ENCODE measurements around the gene FNTB. TPM values are rescaled to one million over a fixed set of nuclear protein-coding genes. Genes with fewer than 3 reads are reported as not detected.

The FNTB gene
- total and polyA plus RNA-seq, 2 of the 13 experiments (the other 11 are each of a cell fraction or from before 2014, with no cell fraction given) = 23.6 to 28.5 TPM

DNA sequence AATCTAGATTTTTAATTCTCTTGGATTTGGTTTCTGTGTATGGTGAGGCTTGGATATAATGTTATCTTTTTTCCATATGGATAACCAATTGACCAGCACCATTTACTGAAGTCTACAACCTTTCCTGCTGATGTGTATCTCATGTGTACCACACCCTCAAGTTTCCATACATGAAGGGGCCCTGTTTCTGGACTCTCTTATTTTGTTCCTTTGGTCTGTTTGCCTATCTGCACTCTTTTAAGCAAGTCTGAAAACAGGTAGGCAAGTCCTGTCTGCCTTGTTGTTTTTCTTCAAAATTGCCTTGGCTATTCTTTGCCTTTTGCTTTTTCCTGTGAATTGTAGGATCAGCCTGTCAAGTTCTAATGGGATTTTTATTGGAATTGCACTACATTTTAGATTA is 71.0 kb downstream of the FNTB start:
- ATAC-seq (no peak), DNase-seq (ENCODE audit: low spot score) (no peak), FAIRE-seq (no peak)
- Histone ChIP-seq H3K36me3 (replicated peaks in 1 of 2; ENCODE audit: control insufficient read depth in 1 of 2, insufficient read depth in 2 of 2, low read length in 2 of 2) (peaks cover 12 to 48% of the 10 kb centered on the region in 2 experiments), H3K9me3 (ENCODE audit: low read length) (no peaks in the 10 kb centered on the region), H2AFZ (ENCODE audit: low read length) (no peak overlapping the region), H3K9ac (ENCODE audit: insufficient read depth, low read depth, low read length) (no peak overlapping the region), H3K4me1 (ENCODE audit: insufficient read depth, low read length) (no peaks in the 10 kb centered on the region), H3K4me3 (replicated peaks in 1 of 3; ENCODE audit: insufficient read depth in 1 of 3, low read depth in 2 of 3, low read length in 3 of 3) (no peak overlapping the region), H3K79me2 (ENCODE audit: insufficient read depth, low read length) (no peaks in the 10 kb centered on the region), H3K27ac (ENCODE audit: extremely low read length, insufficient read depth, low read length) (no peak overlapping the region), H3K27me3 (ENCODE audit: control insufficient read depth in 1 of 2, insufficient read depth in 2 of 2, low read length in 2 of 2) (no peaks in the 10 kb centered on the region), H4K20me1 (ENCODE audit: insufficient read depth, low read length) (no peaks in the 10 kb centered on the region), H3K4me2 (ENCODE audit: low read depth, low read length) (no peak overlapping the region)
- CTCF ChIA-PET (ENCODE audit: low intra/inter-chr PET ratio, low total read pairs) = no interaction called here
- intact Hi-C loops (cut with micrococcal nuclease; ENCODE audit: unreplicated experiment) = no loop called here
- in situ Hi-C loops (cut with HindIII; ENCODE audit: extremely low pct_ligation_motif_present, low pct_unique_long_range_greater_than_20kb) = no loop called here
- no TSS peak for BruUV-seq (replicated peaks)
- POLR2A ChIA-PET = no interaction called here
- TF ChIP-seq SMAD1 (CRISPR knock-in tag; IDR thresholded peaks at IDR 0.05; ENCODE audit: borderline replicate concordance, low read depth) (no peak), RBFOX2 (IDR thresholded peaks at IDR 0.05; ENCODE audit: low read depth, low read length) (no peak), ZBTB3 (CRISPR knock-in tag; IDR thresholded peaks at IDR 0.05; ENCODE audit: borderline replicate concordance, low read depth) (no peak), ZNF432 (CRISPR knock-in tag; IDR thresholded peaks at IDR 0.05; ENCODE audit: borderline replicate concordance) (no peak), TEF (CRISPR knock-in tag; IDR thresholded peaks at IDR 0.05) (no peak), SRSF4 (IDR thresholded peaks at IDR 0.05; ENCODE audit: low read depth, low read length, poor library complexity, severe bottlenecking) (no peak), ZNF224 (CRISPR knock-in tag; IDR thresholded peaks at IDR 0.05) (no peak), ZNF879 (CRISPR knock-in tag; IDR thresholded peaks at IDR 0.05) (no peak)
- TF ChIP-seq, protein P1, sequence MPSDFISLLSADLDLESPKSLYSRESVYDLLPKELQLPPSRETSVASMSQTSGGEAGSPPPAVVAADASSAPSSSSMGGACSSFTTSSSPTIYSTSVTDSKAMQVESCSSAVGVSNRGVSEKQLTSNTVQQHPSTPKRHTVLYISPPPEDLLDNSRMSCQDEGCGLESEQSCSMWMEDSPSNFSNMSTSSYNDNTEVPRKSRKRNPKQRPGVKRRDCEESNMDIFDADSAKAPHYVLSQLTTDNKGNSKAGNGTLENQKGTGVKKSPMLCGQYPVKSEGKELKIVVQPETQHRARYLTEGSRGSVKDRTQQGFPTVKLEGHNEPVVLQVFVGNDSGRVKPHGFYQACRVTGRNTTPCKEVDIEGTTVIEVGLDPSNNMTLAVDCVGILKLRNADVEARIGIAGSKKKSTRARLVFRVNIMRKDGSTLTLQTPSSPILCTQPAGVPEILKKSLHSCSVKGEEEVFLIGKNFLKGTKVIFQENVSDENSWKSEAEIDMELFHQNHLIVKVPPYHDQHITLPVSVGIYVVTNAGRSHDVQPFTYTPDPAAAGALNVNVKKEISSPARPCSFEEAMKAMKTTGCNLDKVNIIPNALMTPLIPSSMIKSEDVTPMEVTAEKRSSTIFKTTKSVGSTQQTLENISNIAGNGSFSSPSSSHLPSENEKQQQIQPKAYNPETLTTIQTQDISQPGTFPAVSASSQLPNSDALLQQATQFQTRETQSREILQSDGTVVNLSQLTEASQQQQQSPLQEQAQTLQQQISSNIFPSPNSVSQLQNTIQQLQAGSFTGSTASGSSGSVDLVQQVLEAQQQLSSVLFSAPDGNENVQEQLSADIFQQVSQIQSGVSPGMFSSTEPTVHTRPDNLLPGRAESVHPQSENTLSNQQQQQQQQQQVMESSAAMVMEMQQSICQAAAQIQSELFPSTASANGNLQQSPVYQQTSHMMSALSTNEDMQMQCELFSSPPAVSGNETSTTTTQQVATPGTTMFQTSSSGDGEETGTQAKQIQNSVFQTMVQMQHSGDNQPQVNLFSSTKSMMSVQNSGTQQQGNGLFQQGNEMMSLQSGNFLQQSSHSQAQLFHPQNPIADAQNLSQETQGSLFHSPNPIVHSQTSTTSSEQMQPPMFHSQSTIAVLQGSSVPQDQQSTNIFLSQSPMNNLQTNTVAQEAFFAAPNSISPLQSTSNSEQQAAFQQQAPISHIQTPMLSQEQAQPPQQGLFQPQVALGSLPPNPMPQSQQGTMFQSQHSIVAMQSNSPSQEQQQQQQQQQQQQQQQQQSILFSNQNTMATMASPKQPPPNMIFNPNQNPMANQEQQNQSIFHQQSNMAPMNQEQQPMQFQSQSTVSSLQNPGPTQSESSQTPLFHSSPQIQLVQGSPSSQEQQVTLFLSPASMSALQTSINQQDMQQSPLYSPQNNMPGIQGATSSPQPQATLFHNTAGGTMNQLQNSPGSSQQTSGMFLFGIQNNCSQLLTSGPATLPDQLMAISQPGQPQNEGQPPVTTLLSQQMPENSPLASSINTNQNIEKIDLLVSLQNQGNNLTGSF (CRISPR knock-in tag; IDR thresholded peaks at IDR 0.05) = no peak
- TF ChIP-seq, protein P2, sequence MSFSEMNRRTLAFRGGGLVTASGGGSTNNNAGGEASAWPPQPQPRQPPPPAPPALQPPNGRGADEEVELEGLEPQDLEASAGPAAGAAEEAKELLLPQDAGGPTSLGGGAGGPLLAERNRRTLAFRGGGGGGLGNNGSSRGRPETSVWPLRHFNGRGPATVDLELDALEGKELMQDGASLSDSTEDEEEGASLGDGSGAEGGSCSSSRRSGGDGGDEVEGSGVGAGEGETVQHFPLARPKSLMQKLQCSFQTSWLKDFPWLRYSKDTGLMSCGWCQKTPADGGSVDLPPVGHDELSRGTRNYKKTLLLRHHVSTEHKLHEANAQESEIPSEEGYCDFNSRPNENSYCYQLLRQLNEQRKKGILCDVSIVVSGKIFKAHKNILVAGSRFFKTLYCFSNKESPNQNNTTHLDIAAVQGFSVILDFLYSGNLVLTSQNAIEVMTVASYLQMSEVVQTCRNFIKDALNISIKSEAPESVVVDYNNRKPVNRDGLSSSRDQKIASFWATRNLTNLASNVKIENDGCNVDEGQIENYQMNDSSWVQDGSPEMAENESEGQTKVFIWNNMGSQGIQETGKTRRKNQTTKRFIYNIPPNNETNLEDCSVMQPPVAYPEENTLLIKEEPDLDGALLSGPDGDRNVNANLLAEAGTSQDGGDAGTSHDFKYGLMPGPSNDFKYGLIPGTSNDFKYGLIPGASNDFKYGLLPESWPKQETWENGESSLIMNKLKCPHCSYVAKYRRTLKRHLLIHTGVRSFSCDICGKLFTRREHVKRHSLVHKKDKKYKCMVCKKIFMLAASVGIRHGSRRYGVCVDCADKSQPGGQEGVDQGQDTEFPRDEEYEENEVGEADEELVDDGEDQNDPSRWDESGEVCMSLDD (CRISPR knock-in tag; IDR thresholded peaks at IDR 0.05; ENCODE audit: borderline replicate concordance) = no peak
- TF ChIP-seq, protein P3, sequence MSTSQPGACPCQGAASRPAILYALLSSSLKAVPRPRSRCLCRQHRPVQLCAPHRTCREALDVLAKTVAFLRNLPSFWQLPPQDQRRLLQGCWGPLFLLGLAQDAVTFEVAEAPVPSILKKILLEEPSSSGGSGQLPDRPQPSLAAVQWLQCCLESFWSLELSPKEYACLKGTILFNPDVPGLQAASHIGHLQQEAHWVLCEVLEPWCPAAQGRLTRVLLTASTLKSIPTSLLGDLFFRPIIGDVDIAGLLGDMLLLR (CRISPR knock-in tag; IDR thresholded peaks at IDR 0.05) = no peak
